ENCODE data around the gene S100A2. TPM values are rescaled to one million over a fixed set of nuclear protein-coding genes. Genes with fewer than 3 reads are reported as not detected.
A peak's percentile ranks its signal among the peaks of the same experiment; 100 is the strongest.

Gene S100A2
- total and polyA plus RNA-seq, 5 experiments from 2014 or later, result not detected

GRCh38 chr1:153539395-153540093, 26.1 kb downstream of the S100A2 start:
- H3K4me1 Mint-ChIP-seq, result peaks cover 53 to 89% (median 81%) of the 10 kb centered on the region in 4 donors
- no peaks in the 10 kb centered on the region for H3K27me3 Mint-ChIP-seq
- peaks cover 0 to 21% (median 8%) of the 10 kb centered on the region in 3 donors for H3K36me3 Mint-ChIP-seq
- no peak for ATAC-seq
- H3K4me3 Mint-ChIP-seq, result peak overlapping the region; percentile 9 to 94 (median 81)
- peak overlapping the region; percentile 94 to 97 (median 95) for H3K27ac Mint-ChIP-seq
- POLR2A ChIA-PET, result interaction anchor here (1.4 to 5.0 kb wide), 3 partner anchors 17 to 95 kb away, joined by 3 to 29 read pairs (median 5); partner anchors contain the start of genes CHTOP and S100A2
- no peaks in the 10 kb centered on the region for H3K9me3 Mint-ChIP-seq
- DNase-seq, result no peak

DNA sequence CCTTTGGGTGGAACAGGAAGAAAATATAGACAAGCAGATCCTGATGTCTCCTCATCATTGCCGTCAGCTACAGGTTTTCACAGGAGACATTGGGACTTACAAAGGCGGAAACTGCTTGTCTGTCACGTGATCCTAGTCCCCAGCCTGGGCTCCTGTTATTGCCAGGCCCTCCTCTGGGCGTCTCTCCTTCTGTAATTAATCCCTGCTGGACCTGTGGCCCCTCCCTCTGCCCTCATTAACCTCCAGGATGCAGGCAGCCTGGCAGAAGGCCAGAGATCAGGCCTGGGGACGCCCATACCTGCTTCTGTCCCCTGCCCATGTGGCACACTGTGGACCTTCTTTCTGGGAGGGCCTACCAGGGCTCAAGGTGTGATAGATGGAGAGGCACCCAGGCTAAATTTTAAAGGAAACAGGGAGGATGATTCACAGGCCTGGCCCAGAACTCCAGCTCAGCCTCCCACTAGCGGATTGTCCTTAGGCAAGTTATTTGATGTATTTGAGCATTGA, 27.3 kb downstream of the S100A2 start:
- peak overlapping the region in 2 of 10 donors; percentile 39 to 54 for H3K4me3 Mint-ChIP-seq
- DNase-seq (no peak), ATAC-seq (no peak)
- no peaks in the 10 kb centered on the region for H3K9me3 Mint-ChIP-seq
- peak overlapping the region in 8 of 10 donors; percentile 9 to 98 (median 66) for H3K27ac Mint-ChIP-seq
- POLR2A ChIA-PET, result interaction anchor here (0.6 to 7.6 kb wide), 5 partner anchors 9 to 194 kb away, joined by 5 to 340 read pairs (median 29); partner anchors contain the start of genes CHTOP, S100A2, S100A3 and S100A4
- H3K4me1 Mint-ChIP-seq, result peaks cover 54 to 88% (median 81%) of the 10 kb centered on the region in 4 donors
- no peaks in the 10 kb centered on the region for H3K27me3 Mint-ChIP-seq
- H3K36me3 Mint-ChIP-seq, result peaks cover 0 to 20% (median 1%) of the 10 kb centered on the region in 3 donors

GRCh38 chr1:153537376-153537730, 28.3 kb downstream of the S100A2 start:
- Mint-ChIP-seq H3K4me1 (peaks cover 53 to 88% (median 81%) of the 10 kb centered on the region in 4 donors), H3K4me3 (peak overlapping the region in 7 of 10 donors; percentile 24 to 95 (median 60)), H3K27ac (peak overlapping the region in 9 of 10 donors; percentile 41 to 99 (median 92)), H3K9me3 (no peaks in the 10 kb centered on the region), H3K27me3 (no peaks in the 10 kb centered on the region), H3K36me3 (peaks cover 0 to 16% (median 0%) of the 10 kb centered on the region in 3 donors)
- ATAC-seq, result no peak
- POLR2A ChIA-PET, result interaction anchor here (4.1 to 7.6 kb wide), 3 partner anchors 10 to 97 kb away, joined by 29 to 340 read pairs (median 44); partner anchors contain the start of genes CHTOP, S100A3 and S100A4
- DNase-seq, result no peak

DNA sequence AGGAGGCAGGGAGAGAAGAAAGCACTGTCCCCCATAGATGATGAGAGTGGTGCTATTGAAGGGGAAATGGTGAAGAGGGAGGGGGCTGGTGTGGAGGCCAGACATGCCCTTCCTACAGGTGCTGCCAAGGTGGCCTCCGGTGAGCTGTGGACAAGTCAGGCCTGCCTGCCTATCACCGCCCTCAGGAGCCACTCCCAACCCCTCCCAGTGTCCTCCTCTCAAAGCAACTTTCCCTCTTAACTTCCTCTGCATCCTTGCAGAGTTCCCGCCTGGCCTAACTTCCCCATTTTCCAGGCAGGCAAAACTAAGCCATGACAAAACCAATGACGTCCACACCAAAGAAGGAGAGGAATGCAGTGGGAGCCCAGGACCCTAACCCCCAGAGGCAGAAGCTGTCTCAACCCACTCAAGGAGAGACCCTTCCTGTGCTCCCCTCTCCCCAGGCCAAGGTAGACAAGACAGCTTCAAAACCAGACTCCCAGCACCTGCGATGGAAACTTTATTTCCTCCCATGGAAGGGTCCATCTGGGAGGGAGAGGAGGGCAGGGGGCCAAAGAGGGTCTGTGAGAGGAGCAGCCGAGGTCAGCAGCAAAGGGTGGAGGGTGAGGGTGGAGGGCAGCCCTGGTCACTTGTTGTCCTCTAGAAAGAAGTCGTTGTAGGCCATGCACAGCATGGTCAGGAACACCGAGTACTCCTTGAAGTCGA, 28.8 kb downstream of the S100A2 start:
- no peaks in the 10 kb centered on the region for H3K27me3 Mint-ChIP-seq
- peak overlapping the region; percentile 92 to 99 (median 98) for H3K27ac Mint-ChIP-seq
- H3K4me1 Mint-ChIP-seq, result peaks cover 55 to 88% (median 81%) of the 10 kb centered on the region in 4 donors
- H3K9me3 Mint-ChIP-seq, result no peaks in the 10 kb centered on the region
- peaks cover 0 to 16% (median 0%) of the 10 kb centered on the region in 3 donors for H3K36me3 Mint-ChIP-seq
- no peak for ATAC-seq
- no peak for DNase-seq
- POLR2A ChIA-PET, result interaction anchor here (0.6 to 7.6 kb wide), 7 partner anchors 11 to 190 kb away, joined by 4 to 340 read pairs (median 18); partner anchors contain the start of genes CHTOP, S100A2, S100A3 and S100A4
- H3K4me3 Mint-ChIP-seq, result peak overlapping the region; percentile 90 to 97 (median 92)

DNA sequence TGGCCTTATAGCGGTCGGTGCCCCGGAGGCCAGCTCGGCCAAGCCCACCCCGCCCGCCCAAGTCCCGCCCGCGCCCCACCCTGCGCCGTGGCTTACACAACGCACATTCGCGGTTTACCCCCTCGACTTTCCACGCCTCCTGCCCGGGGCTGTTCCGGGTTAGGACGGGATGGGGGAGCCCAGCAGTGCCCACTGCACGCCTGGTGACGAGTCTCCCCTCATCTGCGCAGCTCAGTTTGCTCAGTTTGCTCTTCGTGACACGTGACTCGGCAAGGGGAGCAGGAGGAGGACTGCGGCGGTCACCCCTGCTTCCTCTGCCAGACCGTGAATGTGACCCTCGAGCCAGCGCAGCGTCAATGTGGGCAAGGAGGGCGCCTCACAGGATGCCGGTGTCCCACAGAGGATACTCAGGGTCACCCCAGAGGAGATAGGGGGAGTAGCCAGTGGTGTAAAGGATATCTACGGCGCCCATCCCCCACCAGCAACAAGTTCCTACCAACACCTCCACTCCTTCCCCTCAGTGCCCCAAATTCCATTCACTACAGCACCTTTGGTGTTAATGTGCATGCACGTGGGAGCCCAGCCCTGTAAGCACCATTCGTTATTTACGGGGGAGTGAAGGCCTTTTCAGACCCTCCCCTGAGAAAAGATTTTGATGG, 29.5 kb downstream of the S100A2 start:
- no peaks in the 10 kb centered on the region for H3K27me3 Mint-ChIP-seq
- DNase-seq (peak; percentile 67 to 94 (median 86)), ATAC-seq (peak; percentile 79 to 89)
- no peaks in the 10 kb centered on the region for H3K9me3 Mint-ChIP-seq
- H3K27ac Mint-ChIP-seq, result peak overlapping the region; percentile 92 to 99 (median 98)
- H3K36me3 Mint-ChIP-seq, result peaks cover 0 to 16% (median 0%) of the 10 kb centered on the region in 3 donors
- H3K4me3 Mint-ChIP-seq, result peak overlapping the region; percentile 90 to 97 (median 92)
- POLR2A ChIA-PET, result interaction anchor here (0.6 to 7.6 kb wide), 20 partner anchors 9 to 1249 kb away, joined by 3 to 340 read pairs (median 6); partner anchors contain the start of genes CHTOP, ILF2, INTS3 and RPS27
- peaks cover 48 to 88% (median 79%) of the 10 kb centered on the region in 4 donors for H3K4me1 Mint-ChIP-seq

DNA sequence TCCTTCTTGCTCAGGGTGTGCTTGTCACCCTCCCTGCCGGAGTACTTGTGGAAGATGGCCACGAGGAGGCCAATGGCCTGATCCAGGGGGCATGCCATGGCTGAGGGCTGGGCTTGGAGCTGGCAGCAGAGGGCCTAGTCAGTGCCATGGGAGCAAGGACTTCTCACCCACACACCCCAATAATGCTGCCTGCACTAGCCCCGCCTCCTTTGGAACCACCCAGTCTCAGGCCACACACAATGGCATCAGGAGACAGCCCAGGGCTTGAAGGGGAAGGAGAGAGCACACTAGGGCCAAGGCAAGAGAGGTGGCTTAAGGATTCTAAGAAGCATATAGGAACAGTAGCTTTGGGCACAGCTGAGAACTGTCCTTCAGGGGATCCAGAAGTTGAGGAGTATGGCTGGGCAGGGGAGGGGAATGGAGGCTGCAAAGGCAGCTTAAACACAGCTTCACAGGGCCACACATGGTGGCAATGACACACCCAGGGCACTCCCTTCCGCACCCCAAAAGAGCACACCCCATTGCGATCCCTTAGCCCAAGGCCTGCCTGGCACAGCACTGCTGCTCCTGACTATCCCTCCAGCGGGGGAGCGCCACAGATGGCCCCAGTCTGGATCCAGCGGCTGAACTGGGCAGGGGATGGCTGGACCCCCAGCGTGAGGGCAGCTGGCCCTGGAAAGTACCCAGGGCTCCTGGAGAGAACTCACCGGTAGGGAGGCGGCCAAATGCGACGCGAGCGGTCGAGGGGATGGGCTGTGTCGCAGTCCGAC, 30.2 kb downstream of the S100A2 start, which contains the start of gene S100A6:
Gene S100A6 (minus strand): TSS at position 750 of the 770 bp plus-strand sequence. CDS start 652 bp downstream, at position 98.
- DNase-seq, result peak in 5 of 10 donors; percentile 20 to 73 (median 50)
- Mint-ChIP-seq H3K27me3 (no peaks in the 10 kb centered on the region), H3K4me3 (peak within 1 kb of the TSS; percentile 91 to 97 (median 92)), H3K27ac (peak within 1 kb of the TSS; percentile 92 to 99 (median 98)), H3K9me3 (no peaks in the 10 kb centered on the region), H3K36me3 (peaks cover 0 to 16% (median 0%) of the 10 kb centered on the region in 3 donors), H3K4me1 (peaks cover 45 to 84% (median 73%) of the 10 kb centered on the region in 4 donors)
- POLR2A ChIA-PET, result interaction anchor here (0.6 to 7.6 kb wide), 21 partner anchors 8 to 1250 kb away, joined by 3 to 340 read pairs (median 5); partner anchors contain the start of genes CHTOP, ILF2, INTS3 and RPS27
- peak; percentile 49 to 61 for ATAC-seq

GRCh38 chr1:153534925-153535241, 30.8 kb downstream of the S100A2 start:
- Mint-ChIP-seq H3K4me1 (peaks cover 40 to 79% (median 68%) of the 10 kb centered on the region in 4 donors), H3K27me3 (no peaks in the 10 kb centered on the region), H3K27ac (peak overlapping the region; percentile 91 to 99 (median 96)), H3K9me3 (no peaks in the 10 kb centered on the region), H3K4me3 (peak overlapping the region; percentile 87 to 97 (median 92)), H3K36me3 (peaks cover 0 to 16% (median 0%) of the 10 kb centered on the region in 3 donors)
- ATAC-seq (no peak), DNase-seq (no peak)
- POLR2A ChIA-PET, result interaction anchor here (0.6 to 7.6 kb wide), 19 partner anchors 7 to 455 kb away, joined by 3 to 340 read pairs (median 6); partner anchors contain the start of genes CHTOP, ILF2, INTS3 and RPS27

DNA sequence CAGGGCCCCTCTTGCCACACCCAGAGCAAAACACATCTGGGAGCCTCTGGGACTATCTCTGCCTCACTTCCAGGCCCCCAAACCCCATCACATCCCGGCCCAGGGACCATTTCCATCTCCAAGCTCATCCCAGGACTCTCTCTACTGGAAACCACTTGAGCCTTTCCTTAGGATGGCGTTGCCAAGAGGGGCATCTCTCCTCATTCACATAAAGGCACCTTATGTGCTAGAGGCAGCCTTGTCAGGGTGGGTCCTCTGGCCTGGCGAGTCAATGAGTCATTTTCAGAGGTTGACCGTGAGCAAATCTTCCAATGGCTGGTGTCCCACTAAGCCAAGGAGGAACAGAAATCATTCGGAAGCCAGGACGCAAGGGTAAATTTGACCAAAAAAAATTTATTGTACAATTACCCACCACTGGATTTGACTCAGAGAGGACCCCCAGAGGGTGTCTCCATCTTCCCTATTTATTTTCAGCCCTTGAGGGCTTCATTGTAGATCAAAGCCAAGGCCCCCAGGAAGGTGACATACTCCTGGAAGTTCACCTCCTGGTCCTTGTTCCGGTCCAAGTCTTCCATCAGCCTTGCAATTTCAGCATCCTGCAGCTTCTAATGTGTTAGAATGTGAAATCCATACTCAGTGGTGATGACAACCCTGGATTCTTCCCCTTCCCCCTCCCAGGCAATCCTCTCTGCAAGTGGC, 31.3 kb downstream of the S100A2 start:
- H3K9me3 Mint-ChIP-seq, result no peaks in the 10 kb centered on the region
- H3K4me3 Mint-ChIP-seq, result peak overlapping the region; percentile 87 to 97 (median 92)
- ATAC-seq (no peak), DNase-seq (no peak)
- POLR2A ChIA-PET, result interaction anchor here (0.6 to 7.6 kb wide), 18 partner anchors 8 to 455 kb away, joined by 3 to 340 read pairs (median 8); partner anchors contain the start of genes CHTOP, ILF2, INTS3 and RPS27
- H3K27me3 Mint-ChIP-seq, result no peaks in the 10 kb centered on the region
- H3K36me3 Mint-ChIP-seq, result peaks cover 0 to 16% (median 0%) of the 10 kb centered on the region in 3 donors
- peak overlapping the region; percentile 91 to 99 (median 96) for H3K27ac Mint-ChIP-seq
- peaks cover 35 to 74% (median 64%) of the 10 kb centered on the region in 4 donors for H3K4me1 Mint-ChIP-seq

- peaks cover 35 to 73% (median 61%) of the 10 kb centered on the region in 4 donors for H3K4me1 Mint-ChIP-seq
- H3K9me3 Mint-ChIP-seq, result no peaks in the 10 kb centered on the region
Measured at GRCh38 chr1:153533689-153534201, 31.9 kb downstream of the S100A2 start.

More at GRCh38 chr1:153533689-153534201, 31.9 kb downstream of the S100A2 start:
- no peaks in the 10 kb centered on the region for H3K27me3 Mint-ChIP-seq
- DNase-seq (no peak), ATAC-seq (no peak)
- H3K27ac Mint-ChIP-seq, result peak overlapping the region; percentile 84 to 98 (median 94)
- POLR2A ChIA-PET, result interaction anchor here (0.9 to 7.6 kb wide), 10 partner anchors 7 to 100 kb away, joined by 6 to 340 read pairs (median 14); partner anchors contain the start of genes CHTOP, S100A2, S100A3 and S100A4
- H3K36me3 Mint-ChIP-seq, result peaks cover 0 to 16% (median 0%) of the 10 kb centered on the region in 3 donors
- peak overlapping the region; percentile 66 to 97 (median 92) for H3K4me3 Mint-ChIP-seq
